Endothelial cell of umbilical vein (primary cell): ENCODE measurements around the gene RIOK1. TPM values are rescaled to one million over a fixed set of nuclear protein-coding genes. Genes with fewer than 3 reads are reported as not detected.

Experiments used
- BruUV-seq: library from RNA; stranded (reverse); fragments of 400-500 nt; replicated peaks from 2 replicates; lab custom pipeline; 2021; lab: Mats Ljungman, UMichigan
- CTCF ChIA-PET: fragments of 300-600, 350-600 bp; sonication (Branson Sonifier 250); formaldehyde crosslinking; loops from one replicate; lab custom pipeline; 2021; ENCODE audit warnings: antibody characterized with exemption, inconsistent platforms; lab: Charles Lee
- POLR2A ChIA-PET: fragments of 300-600, 350-600 bp; sonication (Branson Sonifier 250); formaldehyde crosslinking; loops from one replicate; lab custom pipeline; 2021; ENCODE audit warnings: antibody characterized with exemption, inconsistent platforms; lab: Charles Lee
- DNase-seq: peaks from one replicate; pipeline ENCODE4 v3.0.0-alpha.2; 2011; ENCODE audit warnings: low read depth, low spot score
- FAIRE-seq: peaks from 2 replicates; lab custom pipeline; 2011; peaks lifted over from hg19 to GRCh38; lab: Jason Lieb, UNC
- H2AFZ ChIP-seq: 2 replicates; pipeline ENCODE4 v1.6.0; 2012; ENCODE audit warnings: low read depth, low read length, control low read depth, inconsistent platforms
- H3K27ac ChIP-seq: 2 replicates; pipeline ENCODE4 v1.5.1; 2011; ENCODE audit warnings: low read depth, mild to moderate bottlenecking, control low read depth, low read length, moderate library complexity; ENCODE audit not compliant: insufficient read depth
- H3K27me3 ChIP-seq, 2 experiments: 2 replicates each; pipeline versions ENCODE4 v1.6.0 to v1.6.1; 2011; ENCODE audit warnings: low read length in 2 of 2, mixed read lengths in 1 of 2; ENCODE audit not compliant: control insufficient read depth in 2 of 2, insufficient read depth in 2 of 2
- H3K36me3 ChIP-seq, 2 experiments: 2 replicates in 1 of 2; 3 replicates in 1 of 2; pipeline ENCODE4 v1.5.1; 2011; ENCODE audit warnings: low read length in 2 of 2, mild to moderate bottlenecking in 1 of 2, moderate library complexity in 1 of 2; ENCODE audit not compliant: control insufficient read depth in 2 of 2, insufficient read depth in 2 of 2; ENCODE audit errors: extremely low read depth in 1 of 2
- H3K4me1 ChIP-seq: 3 replicates; pipeline ENCODE4 v1.5.1; 2011; ENCODE audit warnings: mild to moderate bottlenecking, low read length; ENCODE audit not compliant: control insufficient read depth, insufficient read depth; ENCODE audit errors: extremely low read depth
- H3K4me2 ChIP-seq: 2 replicates; pipeline ENCODE4 v1.6.1; 2011; ENCODE audit warnings: low read length, control low read depth, mixed read lengths; ENCODE audit not compliant: insufficient read depth
- H3K4me3 ChIP-seq, 3 experiments: fragments of 200-600 bp in 1 of 3; sonication (generic), shearing (Covaris generic) in 1 of 3; replicated peaks in 1 of 3; 2 replicates each; pipeline ENCODE4 v1.5.1; 2011 to 2016; ENCODE audit warnings: control low read depth in 3 of 3, low read length in 3 of 3, mild to moderate bottlenecking in 2 of 3, inconsistent platforms in 1 of 3, low read depth in 1 of 3, moderate library complexity in 1 of 3; ENCODE audit not compliant: insufficient read depth in 1 of 3
- H3K79me2 ChIP-seq: 2 replicates; pipeline ENCODE4 v1.6.0; 2012; ENCODE audit warnings: low read length, inconsistent platforms; ENCODE audit not compliant: control insufficient read depth, insufficient read depth
- H3K9ac ChIP-seq: replicated peaks from 2 replicates; pipeline ENCODE3; 2011; ENCODE audit warnings: low read length, control low read depth; ENCODE audit not compliant: insufficient read depth; ENCODE audit errors: extremely low read depth
- H3K9me1 ChIP-seq: replicated peaks from 3 replicates; pipeline ENCODE4 v1.6.0; 2011; ENCODE audit warnings: mild to moderate bottlenecking, low read length; ENCODE audit not compliant: control insufficient read depth, insufficient read depth; ENCODE audit errors: extremely low read depth
- H3K9me3 ChIP-seq: replicated peaks from 2 replicates; pipeline ENCODE4 v1.5.1; 2012; ENCODE audit warnings: low read length, inconsistent platforms; ENCODE audit not compliant: control insufficient read depth, insufficient read depth
- H4K20me1 ChIP-seq: replicated peaks from 2 replicates; pipeline ENCODE3; 2011; ENCODE audit warnings: mild to moderate bottlenecking, low read length; ENCODE audit not compliant: control insufficient read depth, insufficient read depth; ENCODE audit errors: extremely low read depth
- CTCF ChIP-seq, 2 donors: IDR thresholded peaks; 1 replicate in 1 of 2; 2 replicates in 1 of 2; pipeline ENCODE4 v1.5.1; 2011; ENCODE audit warnings: low read length in 2 of 2, mild to moderate bottlenecking in 2 of 2, moderate library complexity in 2 of 2, control low read depth in 1 of 2, inconsistent platforms in 1 of 2, low read depth in 1 of 2; ENCODE audit not compliant: insufficient read depth in 1 of 2; ENCODE audit errors: extremely low read depth in 1 of 2
- EZH2 ChIP-seq: IDR thresholded peaks from 2 replicates; pipeline ENCODE4 v1.6.1; 2012; ENCODE audit warnings: borderline replicate concordance, low read depth, mild to moderate bottlenecking, moderate library complexity, low read length, inconsistent platforms; ENCODE audit not compliant: severe bottlenecking
- FOS ChIP-seq: IDR thresholded peaks from 2 replicates; pipeline ENCODE4 v1.6.1; 2011; ENCODE audit warnings: mild to moderate bottlenecking, low read length, moderate library complexity, borderline replicate concordance; ENCODE audit not compliant: insufficient read depth
- GATA2 ChIP-seq: IDR thresholded peaks from 2 replicates; pipeline ENCODE4 v1.7.0; 2011; ENCODE audit warnings: low read depth, mild to moderate bottlenecking, moderate library complexity, mixed read lengths, low read length; ENCODE audit not compliant: insufficient read length, insufficient read depth
- JUN ChIP-seq: IDR thresholded peaks from 2 replicates; pipeline ENCODE4 v1.6.1; 2011; ENCODE audit warnings: borderline replicate concordance, low read depth; ENCODE audit not compliant: insufficient read length, insufficient read depth
- MAX ChIP-seq: IDR thresholded peaks from 2 replicates; pipeline ENCODE4 v1.6.1; 2011; ENCODE audit not compliant: insufficient read depth, insufficient read length
- MYC ChIP-seq: IDR thresholded peaks from one replicate; pipeline ENCODE4 v1.6.1; 2011; ENCODE audit warnings: mild to moderate bottlenecking, low read depth, low read length
- POLR2A ChIP-seq: IDR thresholded peaks from 2 replicates; pipeline ENCODE4 v1.6.1; 2012; ENCODE audit warnings: low read depth, mild to moderate bottlenecking, control low read depth, low read length
- POLR2AphosphoS5 ChIP-seq: IDR thresholded peaks from 2 replicates; pipeline ENCODE4 v1.6.1; 2012; ENCODE audit warnings: low read depth, mild to moderate bottlenecking, control low read depth, low read length, moderate library complexity; ENCODE audit not compliant: insufficient read depth
- dilution Hi-C: fragments of 300-500 bp; cut with MboI; formaldehyde crosslinking; loops from one replicate; pipeline ENCODE4 v1.15.0; 2019; ENCODE audit warnings: low sequenced_read_pairs; ENCODE audit not compliant: extremely low pct_ligation_motif_present
- intact Hi-C: fragments of 100-400 bp; cut with micrococcal nuclease; formaldehyde crosslinking; loops from one replicate; pipeline ENCODE4 v1.10.0; 2022
- polyA plus RNA-seq, 4 experiments: library from polyadenylated mRNA; depleted of rRNA in 3 of 4; stranded (reverse) in 3 of 4; unstranded in 1 of 4; fragments of >200 nt; gene quantifications; 2 replicates each; pipeline versions ENCODE4 v1.2.1 to v1.2.3, GENCODE V29; 2011 to 2012; ENCODE audit warnings: missing spikeins in 1 of 4
- total RNA-seq: library from RNA; stranded (reverse); gene quantifications from 2 replicates; pipeline ENCODE4 v1.2.3, GENCODE V29; 2021

The RIOK1 gene
- total and polyA plus RNA-seq, 2 donors (not counting 3 experiments of a cell fraction or from before 2014, with no cell fraction given) = 9.2 to 21.4 TPM

- no peaks in the 10 kb centered on the region for H3K36me3 ChIP-seq
- DNase-seq = no peak
- no peaks in the 10 kb centered on the region for H3K4me1 ChIP-seq
- ChIA-PET POLR2A (no interaction called here), CTCF (interaction anchor here (0.6 to 1.4 kb wide), 3 partner anchors 15 to 96 kb away, joined by 3 to 5 read pairs (median 4); no protein-coding TSS in a partner anchor)
- no peaks in the 10 kb centered on the region for H3K79me2 ChIP-seq
- dilution Hi-C loops (no loop called here), intact Hi-C loops (no loop called here)
- H3K9me3 ChIP-seq = no peaks in the 10 kb centered on the region
- no peaks in the 10 kb centered on the region for H4K20me1 ChIP-seq
- BruUV-seq = no TSS peak
- H3K9me1 ChIP-seq = no peaks in the 10 kb centered on the region
- H3K4me3 ChIP-seq = no peak overlapping the region
- H3K4me2 ChIP-seq = no peak overlapping the region
- no peak for TF ChIP-seq FOS
- TF ChIP-seq POLR2A = no peak
- no peak for TF ChIP-seq CTCF (IDR thresholded peaks at IDR 0.05; ENCODE audit: extremely low read depth in 1 of 2, insufficient read depth in 1 of 2, low read depth in 1 of 2, low read length in 2 of 2)
- TF ChIP-seq EZH2 = no peak
- no peak for TF ChIP-seq JUN
- no peak for TF ChIP-seq GATA2
- no peak for TF ChIP-seq MYC
- no peak for TF ChIP-seq MAX
- TF ChIP-seq POLR2AphosphoS5 = no peak
- H3K9ac ChIP-seq = no peak overlapping the region
- no peaks in the 10 kb centered on the region for H3K27me3 ChIP-seq
- H3K27ac ChIP-seq = no peak overlapping the region
- FAIRE-seq = no peak
- no peak overlapping the region for H2AFZ ChIP-seq
Measured at GRCh38 chr6:7434672-7435071, 45.1 kb downstream of the RIOK1 start.
